Caco-2 (cell line): ENCODE measurements around the gene DLST. TPM values are rescaled to one million over a fixed set of nuclear protein-coding genes. Genes with fewer than 3 reads are reported as not detected.

Experiments
- BruUV-seq: library from RNA; stranded (reverse); fragments of 400-500 nt; replicated peaks from 2 replicates; lab custom pipeline; 2021; lab: Mats Ljungman, UMichigan
- CTCF ChIA-PET: fragments of 300-600 bp; sonication (Branson Sonifier 250); formaldehyde crosslinking; loops from one replicate; lab custom pipeline; 2022; ENCODE audit warnings: antibody characterized with exemption; lab: Charles Lee
- POLR2A ChIA-PET: fragments of 300-600 bp; sonication (Branson Sonifier 250); formaldehyde crosslinking; loops from one replicate; lab custom pipeline; 2022; ENCODE audit warnings: antibody characterized with exemption; lab: Charles Lee
- DNase-seq, 2 experiments: peaks; one replicate each; pipeline versions ENCODE4 v3.0.0 to v3.0.0-alpha.2; 2020 to 2022
- H3K27me3 ChIP-seq: replicated peaks from 2 replicates; pipeline ENCODE4 v1.6.0; 2011; ENCODE audit warnings: low read length; ENCODE audit not compliant: control insufficient read depth, insufficient read depth
- H3K36me3 ChIP-seq: 2 replicates; pipeline ENCODE4 v1.5.1; 2011; ENCODE audit warnings: low read length; ENCODE audit not compliant: control insufficient read depth, insufficient read depth
- H3K4me1 ChIP-seq: fragments of 250-450 bp; sonication (Bioruptor Pico); 2 replicates; pipeline ENCODE4 v1.5.1; 2020; ENCODE audit warnings: mild to moderate bottlenecking
- H3K4me3 ChIP-seq: 2 replicates; pipeline ENCODE4 v1.5.1; 2011; ENCODE audit warnings: low read depth, mild to moderate bottlenecking, control low read depth, low read length
- H3K9me3 ChIP-seq: fragments of 250-450 bp; sonication (Bioruptor Pico); 2 replicates; pipeline ENCODE4 v1.5.1; 2020; ENCODE audit warnings: mild to moderate bottlenecking, moderate library complexity
- H3K27ac Mint-ChIP-seq: one replicate; pipeline ENCODE4 v1.8.0; 2022; ENCODE audit warnings: mixed read lengths; ENCODE audit not compliant: unreplicated experiment
- H3K27me3 Mint-ChIP-seq: one replicate; pipeline ENCODE4 v1.8.0; 2022; ENCODE audit warnings: mixed read lengths; ENCODE audit not compliant: insufficient read depth, unreplicated experiment
- H3K36me3 Mint-ChIP-seq: one replicate; pipeline ENCODE4 v1.8.0; 2022; ENCODE audit warnings: mild to moderate bottlenecking, mixed read lengths; ENCODE audit not compliant: insufficient read depth, unreplicated experiment
- H3K4me1 Mint-ChIP-seq: one replicate; pipeline ENCODE4 v1.8.0; 2022; ENCODE audit warnings: low read depth, mixed read lengths; ENCODE audit not compliant: unreplicated experiment
- H3K4me3 Mint-ChIP-seq: one replicate; pipeline ENCODE4 v1.8.0; 2022; ENCODE audit warnings: mild to moderate bottlenecking, moderate library complexity, mixed read lengths; ENCODE audit not compliant: unreplicated experiment
- H3K9me3 Mint-ChIP-seq: one replicate; pipeline ENCODE4 v1.8.0; 2022; ENCODE audit warnings: mixed read lengths; ENCODE audit not compliant: unreplicated experiment
- intact Hi-C: fragments of 100-400 bp; cut with micrococcal nuclease; formaldehyde crosslinking; loops from one replicate; pipeline ENCODE4 v1.10.0; 2022; ENCODE audit not compliant: unreplicated experiment
- total RNA-seq: library from RNA; stranded (reverse); gene quantifications from 2 replicates; pipeline ENCODE4 v1.2.3, GENCODE V29; 2022
- TF ChIP-seq, protein P1 (sequence below), 2 experiments: fragments of 200-600 bp in 1 of 2; IDR thresholded peaks; 1 replicate in 1 of 2; 2 replicates in 1 of 2; pipeline versions ENCODE4 v1.5.1 to v1.8.0; 2011 to 2022; ENCODE audit warnings: antibody characterized with exemption in 1 of 2, control low read depth in 1 of 2, inconsistent platforms in 1 of 2, low read depth in 1 of 2, low read length in 1 of 2, mild to moderate bottlenecking in 1 of 2, moderate library complexity in 1 of 2; ENCODE audit not compliant: insufficient read depth in 1 of 2, severe bottlenecking in 1 of 2, unreplicated experiment in 1 of 2

Gene DLST
- total RNA-seq, 1 experiment from 2014 or later: 88.1 TPM

- Histone ChIP-seq H3K27me3 (no peaks in the 10 kb centered on the region; the same call in 1 of the 2 replicates), H3K4me3 (peak overlapping the region; percentile 75), H3K4me1 (no peaks in the 10 kb centered on the region), H3K36me3 (no peaks in the 10 kb centered on the region), H3K9me3 (no peaks in the 10 kb centered on the region)
- Mint-ChIP-seq H3K4me3 (peak overlapping the region; percentile 84), H3K27ac (no peak overlapping the region), H3K36me3 (no peaks in the 10 kb centered on the region), H3K4me1 (peaks cover 6% of the 10 kb centered on the region), H3K9me3 (no peaks in the 10 kb centered on the region), H3K27me3 (peaks cover 5% of the 10 kb centered on the region)
- no peak for DNase-seq
- intact Hi-C loops: no loop called here
- BruUV-seq: TSS peak; percentile 51
- ChIA-PET CTCF (interaction anchor here (0.7 to 1.8 kb wide), 5 partner anchors 14 to 166 kb away, joined by 3 to 18 read pairs (median 9); no protein-coding TSS in a partner anchor), POLR2A (interaction anchor here (1.1 kb wide), 1 partner anchor 33 kb away, joined by 4 read pairs; the partner anchor contains the start of gene PGF)
- TF ChIP-seq, protein P1, sequence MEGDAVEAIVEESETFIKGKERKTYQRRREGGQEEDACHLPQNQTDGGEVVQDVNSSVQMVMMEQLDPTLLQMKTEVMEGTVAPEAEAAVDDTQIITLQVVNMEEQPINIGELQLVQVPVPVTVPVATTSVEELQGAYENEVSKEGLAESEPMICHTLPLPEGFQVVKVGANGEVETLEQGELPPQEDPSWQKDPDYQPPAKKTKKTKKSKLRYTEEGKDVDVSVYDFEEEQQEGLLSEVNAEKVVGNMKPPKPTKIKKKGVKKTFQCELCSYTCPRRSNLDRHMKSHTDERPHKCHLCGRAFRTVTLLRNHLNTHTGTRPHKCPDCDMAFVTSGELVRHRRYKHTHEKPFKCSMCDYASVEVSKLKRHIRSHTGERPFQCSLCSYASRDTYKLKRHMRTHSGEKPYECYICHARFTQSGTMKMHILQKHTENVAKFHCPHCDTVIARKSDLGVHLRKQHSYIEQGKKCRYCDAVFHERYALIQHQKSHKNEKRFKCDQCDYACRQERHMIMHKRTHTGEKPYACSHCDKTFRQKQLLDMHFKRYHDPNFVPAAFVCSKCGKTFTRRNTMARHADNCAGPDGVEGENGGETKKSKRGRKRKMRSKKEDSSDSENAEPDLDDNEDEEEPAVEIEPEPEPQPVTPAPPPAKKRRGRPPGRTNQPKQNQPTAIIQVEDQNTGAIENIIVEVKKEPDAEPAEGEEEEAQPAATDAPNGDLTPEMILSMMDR (IDR thresholded peaks at IDR 0.05; ENCODE audit: insufficient read depth in 1 of 2, low read depth in 1 of 2, low read length in 1 of 2, severe bottlenecking in 1 of 2, unreplicated experiment in 1 of 2): no peak
Observed at GRCh38 chr14:74921987-74922751, 40.5 kb downstream of the DLST start.

DNA sequence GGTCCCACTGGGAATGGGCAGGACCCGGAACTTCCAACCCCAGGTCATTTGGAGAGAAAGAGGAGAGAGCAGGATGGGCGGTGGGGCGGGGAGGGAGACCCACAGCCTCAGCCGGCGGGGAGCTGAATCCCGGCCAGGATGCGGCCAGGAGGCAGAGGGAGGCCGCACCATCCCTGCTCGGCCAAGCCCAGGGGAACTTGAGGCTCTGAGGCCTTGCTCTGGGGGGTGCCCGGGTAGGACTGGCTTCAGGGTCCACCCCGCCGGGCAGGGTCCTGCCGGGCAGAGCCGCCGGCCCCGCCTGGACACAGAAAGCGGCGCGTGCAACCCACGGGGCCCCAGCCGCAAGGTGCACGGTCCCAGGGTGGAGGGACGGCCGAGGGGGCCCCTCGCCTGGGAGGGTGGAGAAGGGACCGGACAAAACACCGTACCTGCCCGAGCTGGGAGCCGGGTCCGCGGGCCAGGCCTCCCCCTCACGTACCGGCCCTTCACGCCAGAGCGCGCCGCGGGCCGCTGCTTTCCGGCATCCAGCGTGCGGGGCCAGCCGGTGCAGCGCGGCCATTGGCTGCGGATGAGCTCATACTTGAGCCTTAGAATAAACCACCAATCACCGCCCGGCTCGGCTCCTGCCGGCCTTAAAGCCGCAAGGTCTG is 41.2 kb downstream of the DLST start, which contains the start of gene RPS6KL1:
RPS6KL1 (minus strand) TSS at position 509 of the 650 bp plus-strand sequence. CDS start 1,719 bp downstream, outside the sequence.
- peak; percentile 80 to 87 for DNase-seq
- Histone ChIP-seq H3K27me3 (no peaks in the 10 kb centered on the region; the same call in 1 of the 2 replicates), H3K4me1 (no peaks in the 10 kb centered on the region), H3K9me3 (no peaks in the 10 kb centered on the region), H3K36me3 (no peaks in the 10 kb centered on the region), H3K4me3 (peak within 1 kb of the TSS; percentile 75)
- CTCF ChIA-PET: interaction anchor here (0.6 to 1.8 kb wide), 18 partner anchors 11 to 557 kb away, joined by 3 to 18 read pairs (median 5); partner anchors contain the start of genes ACYP1 and ZC2HC1C
- POLR2A ChIA-PET: interaction anchor here (0.6 to 1.1 kb wide), 7 partner anchors 17 to 508 kb away, joined by 3 to 8 read pairs (median 4); partner anchors contain the start of genes EIF2B2, PGF and ZC2HC1C
- Mint-ChIP-seq H3K27me3 (peaks cover 5% of the 10 kb centered on the region), H3K27ac (no peak within 1 kb of the TSS), H3K4me3 (peak within 1 kb of the TSS; percentile 84), H3K9me3 (no peaks in the 10 kb centered on the region), H3K4me1 (peaks cover 6% of the 10 kb centered on the region), H3K36me3 (no peaks in the 10 kb centered on the region)
- TF ChIP-seq, protein P1 (IDR thresholded peaks at IDR 0.05; ENCODE audit: insufficient read depth in 1 of 2, low read depth in 1 of 2, low read length in 1 of 2, severe bottlenecking in 1 of 2, unreplicated experiment in 1 of 2): no peak
- no TSS peak for BruUV-seq
- intact Hi-C loops: no loop called here

DNA sequence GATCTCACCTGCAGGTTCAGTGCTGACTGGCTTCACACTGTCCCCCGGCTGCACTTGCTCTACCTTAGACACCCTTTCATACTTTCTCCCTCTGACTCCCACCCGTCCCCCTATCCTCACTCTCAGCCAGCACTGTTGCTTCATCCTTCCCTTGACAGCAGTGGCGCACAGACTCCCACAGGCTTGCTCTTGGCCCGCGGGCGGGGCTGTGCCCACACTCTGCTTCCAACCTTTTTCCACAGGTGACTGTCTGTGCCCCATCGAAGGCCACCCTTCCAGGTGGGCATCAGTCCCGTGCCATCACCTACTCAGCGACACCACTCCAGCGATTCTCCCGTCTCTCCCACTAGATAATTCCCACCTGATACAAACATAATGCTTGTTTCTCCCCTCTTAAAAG is 42.3 kb downstream of the DLST start:
- TF ChIP-seq, protein P1 (IDR thresholded peaks at IDR 0.05; ENCODE audit: insufficient read depth in 1 of 2, low read depth in 1 of 2, low read length in 1 of 2, severe bottlenecking in 1 of 2, unreplicated experiment in 1 of 2): no peak
- ChIA-PET CTCF (interaction anchor here (0.5 to 1.7 kb wide), 6 partner anchors 13 to 666 kb away, joined by 3 to 18 read pairs (median 6); no protein-coding TSS in a partner anchor), POLR2A (no interaction called here)
- H3K9me3 ChIP-seq: no peaks in the 10 kb centered on the region
- no peak overlapping the region for H3K4me3 Mint-ChIP-seq
- H3K4me3 ChIP-seq: no peak overlapping the region
- peaks cover 6% of the 10 kb centered on the region for H3K4me1 Mint-ChIP-seq
- H3K9me3 Mint-ChIP-seq: no peaks in the 10 kb centered on the region
- peaks cover 5% of the 10 kb centered on the region for H3K27me3 Mint-ChIP-seq
- no peaks in the 10 kb centered on the region for H3K4me1 ChIP-seq
- H3K36me3 ChIP-seq: no peaks in the 10 kb centered on the region
- no peak overlapping the region for H3K27ac Mint-ChIP-seq
- no TSS peak for BruUV-seq
- H3K36me3 Mint-ChIP-seq: no peaks in the 10 kb centered on the region
- DNase-seq: no peak
- no peaks in the 10 kb centered on the region; the same call in 1 of the 2 replicates for H3K27me3 ChIP-seq
- intact Hi-C loops: no loop called here
